RWPE2 (cell line): Measurements from ENCODE around the gene CRTAC1.

Source experiments
- ATAC-seq: fragments of 200-7000 bp; cut with Tn5 transposase; 3 replicates; pipeline ENCODE4 v1.9.1; 2021; ENCODE audit warnings: low read depth
- DNase-seq: peaks from one replicate; pipeline ENCODE4 v3.0.0-alpha.2; 2020; ENCODE audit warnings: low spot score
- H3K27ac ChIP-seq: fragments of 450-650 bp; 2 replicates; pipeline ENCODE4 v1.5.1; 2017; ENCODE audit warnings: mild to moderate bottlenecking; ENCODE audit not compliant: poor library complexity, severe bottlenecking
- H3K27me3 ChIP-seq: fragments of 250-450 bp; sonication (Bioruptor Pico); 2 replicates; pipeline ENCODE4 v1.5.1; 2021; ENCODE audit warnings: mild to moderate bottlenecking, moderate library complexity; ENCODE audit not compliant: insufficient read depth, poor library complexity, severe bottlenecking
- H3K36me3 ChIP-seq: fragments of 250-450 bp; sonication (Bioruptor Pico); 2 replicates; pipeline ENCODE4 v1.5.1; 2020; ENCODE audit warnings: low read depth, mild to moderate bottlenecking, moderate library complexity
- H3K4me1 ChIP-seq: fragments of 250-450 bp; sonication (Bioruptor Pico); 2 replicates; pipeline ENCODE4 v1.5.1; 2021; ENCODE audit warnings: mild to moderate bottlenecking, moderate library complexity; ENCODE audit not compliant: insufficient read depth, poor library complexity, severe bottlenecking
- H3K4me3 ChIP-seq: fragments of 250-450 bp; sonication (Bioruptor Pico); 2 replicates; pipeline ENCODE4 v1.5.1; 2021; ENCODE audit warnings: mild to moderate bottlenecking, moderate library complexity; ENCODE audit not compliant: severe bottlenecking
- H3K9me3 ChIP-seq: fragments of 250-450 bp; sonication (Bioruptor Pico); 2 replicates; pipeline ENCODE4 v1.5.1; 2021; ENCODE audit warnings: mild to moderate bottlenecking, moderate library complexity; ENCODE audit not compliant: severe bottlenecking
- TF ChIP-seq, protein P1 (sequence below): fragments of 450-650 bp; IDR thresholded peaks from one replicate; pipeline ENCODE4 v1.5.1; 2017; ENCODE audit warnings: mild to moderate bottlenecking, moderate library complexity; ENCODE audit not compliant: poor library complexity, severe bottlenecking

CRTAC1 gene

GRCh38 chr10:97923057-97923456 is 107.4 kb downstream of the CRTAC1 start:
- Histone ChIP-seq H3K4me1 (no peaks in the 10 kb centered on the region), H3K4me3 (no peak overlapping the region), H3K36me3 (no peaks in the 10 kb centered on the region), H3K27ac (no peak overlapping the region), H3K9me3 (no peaks in the 10 kb centered on the region), H3K27me3 (peaks cover 5% of the 10 kb centered on the region)
- ATAC-seq: no peak
- DNase-seq: no peak
- TF ChIP-seq, protein P1, sequence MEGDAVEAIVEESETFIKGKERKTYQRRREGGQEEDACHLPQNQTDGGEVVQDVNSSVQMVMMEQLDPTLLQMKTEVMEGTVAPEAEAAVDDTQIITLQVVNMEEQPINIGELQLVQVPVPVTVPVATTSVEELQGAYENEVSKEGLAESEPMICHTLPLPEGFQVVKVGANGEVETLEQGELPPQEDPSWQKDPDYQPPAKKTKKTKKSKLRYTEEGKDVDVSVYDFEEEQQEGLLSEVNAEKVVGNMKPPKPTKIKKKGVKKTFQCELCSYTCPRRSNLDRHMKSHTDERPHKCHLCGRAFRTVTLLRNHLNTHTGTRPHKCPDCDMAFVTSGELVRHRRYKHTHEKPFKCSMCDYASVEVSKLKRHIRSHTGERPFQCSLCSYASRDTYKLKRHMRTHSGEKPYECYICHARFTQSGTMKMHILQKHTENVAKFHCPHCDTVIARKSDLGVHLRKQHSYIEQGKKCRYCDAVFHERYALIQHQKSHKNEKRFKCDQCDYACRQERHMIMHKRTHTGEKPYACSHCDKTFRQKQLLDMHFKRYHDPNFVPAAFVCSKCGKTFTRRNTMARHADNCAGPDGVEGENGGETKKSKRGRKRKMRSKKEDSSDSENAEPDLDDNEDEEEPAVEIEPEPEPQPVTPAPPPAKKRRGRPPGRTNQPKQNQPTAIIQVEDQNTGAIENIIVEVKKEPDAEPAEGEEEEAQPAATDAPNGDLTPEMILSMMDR: no peak

- Histone ChIP-seq H3K9me3 (no peaks in the 10 kb centered on the region), H3K4me1 (no peaks in the 10 kb centered on the region), H3K4me3 (no peak overlapping the region), H3K27me3 (peaks cover under 1% of the 10 kb centered on the region), H3K27ac (no peak overlapping the region), H3K36me3 (no peaks in the 10 kb centered on the region)
- TF ChIP-seq, protein P1: no peak
- DNase-seq (no peak), ATAC-seq (no peak)
Measured at GRCh38 chr10:97922022-97922758, 108.2 kb downstream of the CRTAC1 start.

DNA sequence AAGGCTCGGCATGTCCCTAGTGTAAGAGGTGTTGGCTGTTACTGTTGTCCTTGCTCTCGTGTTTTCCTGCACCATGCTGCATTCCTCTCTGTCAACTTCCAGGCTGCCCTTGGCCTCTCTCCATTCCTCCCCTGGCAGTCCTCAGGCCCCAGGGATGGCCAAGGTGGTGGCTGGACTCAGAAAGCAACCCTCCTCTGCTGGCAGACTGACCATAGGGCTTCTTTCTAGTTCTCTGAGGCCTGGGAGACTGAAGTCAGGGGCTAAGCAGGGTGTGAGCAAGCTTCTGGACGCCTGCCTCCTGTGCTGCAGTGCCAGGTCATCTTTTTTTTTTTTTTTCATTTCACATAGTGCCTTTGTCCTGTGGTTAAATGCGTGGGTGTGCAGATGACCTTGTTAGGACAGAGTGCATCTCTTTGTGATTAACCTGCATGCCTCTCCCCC is 108.8 kb downstream of the CRTAC1 start:
- Histone ChIP-seq H3K9me3 (no peaks in the 10 kb centered on the region), H3K36me3 (no peaks in the 10 kb centered on the region), H3K4me1 (no peaks in the 10 kb centered on the region), H3K27me3 (peaks cover 5% of the 10 kb centered on the region), H3K4me3 (no peak overlapping the region), H3K27ac (no peak overlapping the region)
- TF ChIP-seq, protein P1: no peak
- ATAC-seq (no peak), DNase-seq (no peak)

DNA sequence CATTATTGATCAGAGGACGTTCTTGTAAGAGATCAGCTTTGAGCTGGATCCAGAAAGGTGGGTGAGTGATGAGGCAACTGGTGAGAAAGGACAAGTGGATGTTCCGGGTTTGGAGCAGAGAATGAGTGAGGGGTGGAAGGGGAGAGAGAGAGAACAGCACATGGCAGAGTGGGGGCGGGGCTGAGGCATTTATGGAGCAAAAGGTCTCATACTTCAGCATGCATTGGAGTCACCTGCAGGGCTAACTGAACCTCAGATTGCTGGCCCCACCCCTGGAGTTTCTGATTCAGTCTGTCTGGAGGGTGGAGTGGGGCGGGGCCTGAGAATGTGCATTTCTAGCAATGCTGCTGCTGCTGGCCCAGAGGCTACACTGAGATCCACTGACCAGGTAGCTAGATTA is 109.6 kb downstream of the CRTAC1 start:
- DNase-seq (no peak), ATAC-seq (no peak)
- TF ChIP-seq, protein P1: no peak
- Histone ChIP-seq H3K4me1 (no peaks in the 10 kb centered on the region), H3K27me3 (peaks cover 13% of the 10 kb centered on the region), H3K4me3 (no peak overlapping the region), H3K36me3 (no peaks in the 10 kb centered on the region), H3K27ac (no peak overlapping the region), H3K9me3 (no peaks in the 10 kb centered on the region)

GRCh38 chr10:97919012-97919411 is 111.4 kb downstream of the CRTAC1 start:
- Histone ChIP-seq H3K9me3 (no peaks in the 10 kb centered on the region), H3K4me3 (no peak overlapping the region), H3K36me3 (no peaks in the 10 kb centered on the region), H3K4me1 (no peaks in the 10 kb centered on the region), H3K27ac (no peak overlapping the region), H3K27me3 (peaks cover 22% of the 10 kb centered on the region)
- TF ChIP-seq, protein P1: no peak
- DNase-seq: no peak
- ATAC-seq: no peak
